Peyer's patch (tissue), 4 donors: ENCODE measurements around the gene KIF25. TPM values are rescaled to one million over a fixed set of nuclear protein-coding genes. Genes with fewer than 3 reads are reported as not detected.

Source experiments
- DNase-seq, 3 donors: peaks; one replicate each; pipeline ENCODE4 v3.0.0-alpha.2; 2017 to 2019
- H3K27ac ChIP-seq, 4 donors: fragments of 200-600 bp; sonication (generic); one replicate each; pipeline ENCODE4 v1.5.1; 2016 to 2019
- H3K27me3 ChIP-seq, 2 donors: fragments of 200-600 bp; sonication (generic); one replicate each; pipeline ENCODE4 v1.5.1; 2019
- H3K36me3 ChIP-seq, 3 donors: fragments of 200-600 bp; sonication (generic); one replicate each; pipeline ENCODE4 v1.5.1; 2016 to 2019
- H3K4me1 ChIP-seq, 4 donors: fragments of 200-600 bp; sonication (generic); one replicate each; pipeline ENCODE4 v1.5.1; 2016 to 2019
- H3K4me3 ChIP-seq, 4 donors: fragments of 200-600 bp; sonication (generic); 1 replicate in 3 of 4; 2 replicates in 1 of 4; pipeline ENCODE4 v1.5.1; 2016 to 2019; ENCODE audit warnings: mild to moderate bottlenecking in 1 of 4
- H3K9me3 ChIP-seq, 4 donors: fragments of 200-600 bp; sonication (generic); one replicate each; pipeline ENCODE4 v1.5.1; 2016 to 2019; ENCODE audit warnings: mild to moderate bottlenecking in 1 of 4
- CTCF ChIP-seq, 6 experiments: fragments of 450-650 bp in 4 of 6; fragments of 200-600 bp in 2 of 6; sonication (generic) in 1 of 6; IDR thresholded peaks; one replicate each; pipeline ENCODE4 v1.5.1; 2017 to 2019; ENCODE audit warnings: antibody characterized with exemption in 6 of 6, mild to moderate bottlenecking in 3 of 6, moderate library complexity in 1 of 6
- POLR2A ChIP-seq, 2 donors: fragments of 450-650 bp; IDR thresholded peaks; one replicate each; pipeline ENCODE4 v1.5.1; 2017; ENCODE audit warnings: antibody characterized with exemption in 2 of 2, mild to moderate bottlenecking in 2 of 2, moderate library complexity in 2 of 2
- total RNA-seq, 4 donors: library from RNA; depleted of rRNA; stranded (reverse); fragments of >200 nt; gene quantifications; one replicate each; pipeline ENCODE4 v1.1.0, GENCODE V29; 2016

Gene KIF25
- total RNA-seq, 4 donors from 2014 or later = not detected

DNA sequence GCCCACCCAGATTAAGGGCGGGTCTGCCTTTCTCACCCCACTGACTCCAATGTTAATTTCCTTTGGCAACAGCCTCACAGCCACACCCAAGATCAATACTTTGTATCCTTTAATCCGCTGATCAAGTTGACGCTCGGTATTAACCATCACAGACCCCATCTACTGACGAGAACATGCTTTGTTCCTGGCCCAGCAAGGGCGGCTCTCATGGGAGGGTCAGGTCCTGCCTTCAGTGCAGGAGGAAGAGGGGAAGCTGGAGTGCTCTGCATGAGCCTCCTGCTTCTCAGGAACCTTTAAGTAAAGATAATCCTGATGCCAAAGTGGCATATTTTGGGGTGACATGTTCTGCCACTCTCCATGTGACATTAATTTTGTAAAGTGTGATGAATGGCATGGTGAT, 8.3 kb downstream of the KIF25 start:
- Histone ChIP-seq H3K4me3 (no peak overlapping the region), H3K36me3 (no peaks in the 10 kb centered on the region), H3K27ac (no peak overlapping the region), H3K9me3 (peaks cover 0 to 1% (median 0%) of the 10 kb centered on the region in 4 donors), H3K27me3 (no peaks in the 10 kb centered on the region), H3K4me1 (no peaks in the 10 kb centered on the region)
- TF ChIP-seq POLR2A (IDR thresholded peaks at IDR 0.05) (no peak), CTCF (IDR thresholded peaks at IDR 0.05) (no peak)
- DNase-seq = no peak

GRCh38 chr6:168007592-168008338, 10.3 kb downstream of the KIF25 start:
- H3K9me3 ChIP-seq = peaks cover 0 to 11% (median 2%) of the 10 kb centered on the region in 4 donors
- H3K27ac ChIP-seq = no peak overlapping the region
- no peak for DNase-seq
- H3K27me3 ChIP-seq = no peaks in the 10 kb centered on the region
- no peaks in the 10 kb centered on the region for H3K4me1 ChIP-seq
- H3K4me3 ChIP-seq = no peak overlapping the region
- no peaks in the 10 kb centered on the region for H3K36me3 ChIP-seq
- no peak for TF ChIP-seq POLR2A (IDR thresholded peaks at IDR 0.05)
- TF ChIP-seq CTCF (IDR thresholded peaks at IDR 0.05) = no peak

DNA sequence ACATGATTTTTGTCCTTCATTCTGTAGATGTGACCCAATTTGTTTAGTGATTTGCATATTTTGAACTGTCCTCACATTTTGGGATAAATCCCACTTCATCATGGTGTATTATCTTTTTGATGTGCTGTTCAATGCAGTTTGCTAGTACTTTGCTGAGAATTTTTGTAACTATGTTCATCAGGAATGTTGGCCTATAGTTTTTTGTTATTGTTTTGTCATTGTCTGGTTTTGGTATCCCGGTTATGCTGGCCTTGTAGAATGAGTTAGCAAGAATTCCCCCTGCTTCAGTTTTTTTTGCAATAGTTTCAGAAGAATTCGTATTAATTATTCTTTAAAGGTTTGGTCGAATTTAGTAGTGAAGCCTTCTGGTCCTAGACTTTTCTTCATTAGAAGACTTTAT, 11.9 kb downstream of the KIF25 start:
- H3K9me3 ChIP-seq = peaks cover 0 to 11% (median 2%) of the 10 kb centered on the region in 4 donors
- H3K27me3 ChIP-seq = no peaks in the 10 kb centered on the region

DNA sequence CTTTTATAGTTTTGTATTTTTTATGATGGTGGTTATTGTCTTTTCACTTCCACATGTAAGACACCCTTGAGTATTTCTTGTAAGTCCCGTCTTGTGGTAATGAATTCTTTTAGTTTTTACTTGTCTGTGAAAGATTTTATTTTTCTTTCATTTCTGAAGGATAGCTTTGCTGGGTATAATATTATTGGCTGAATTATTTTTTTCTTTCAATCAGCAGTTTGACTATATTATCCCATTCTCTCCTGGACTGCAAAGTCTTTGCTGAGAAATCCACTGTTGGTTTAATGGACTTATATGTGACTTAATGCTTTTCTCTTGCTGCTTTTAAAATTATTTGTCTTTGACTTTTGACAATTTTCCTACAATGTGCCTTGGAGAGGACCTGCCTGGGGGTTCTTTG, 13.8 kb downstream of the KIF25 start:
- H3K27ac ChIP-seq = no peak overlapping the region
- TF ChIP-seq POLR2A (IDR thresholded peaks at IDR 0.05) = no peak
- H3K9me3 ChIP-seq = peaks cover 0 to 11% (median 2%) of the 10 kb centered on the region in 4 donors
- H3K4me3 ChIP-seq = no peak overlapping the region
- H3K36me3 ChIP-seq = no peaks in the 10 kb centered on the region
- no peaks in the 10 kb centered on the region for H3K4me1 ChIP-seq
- DNase-seq = no peak
- H3K27me3 ChIP-seq = no peaks in the 10 kb centered on the region

More for the DNA sequence above, 11.9 kb downstream of the KIF25 start:
- TF ChIP-seq CTCF (IDR thresholded peaks at IDR 0.05) (no peak), POLR2A (IDR thresholded peaks at IDR 0.05) (no peak)
- no peaks in the 10 kb centered on the region for H3K4me1 ChIP-seq
- no peak overlapping the region for H3K4me3 ChIP-seq
- H3K36me3 ChIP-seq = no peaks in the 10 kb centered on the region
- H3K27ac ChIP-seq = no peak overlapping the region
- DNase-seq = no peak

GRCh38 chr6:168012431-168013249, 15.2 kb downstream of the KIF25 start:
- Histone ChIP-seq H3K36me3 (no peaks in the 10 kb centered on the region), H3K4me3 (no peak overlapping the region), H3K9me3 (peaks cover 0 to 11% (median 2%) of the 10 kb centered on the region in 4 donors), H3K4me1 (no peaks in the 10 kb centered on the region), H3K27ac (no peak overlapping the region), H3K27me3 (no peaks in the 10 kb centered on the region)
- TF ChIP-seq CTCF (IDR thresholded peaks at IDR 0.05) (no peak), POLR2A (IDR thresholded peaks at IDR 0.05) (no peak)
- no peak for DNase-seq
